DOHH2 (cell line): ENCODE data around the gene OBP2A.
"Not testable (repeated sequence)": the region's sequence is repeated elsewhere in the genome, so short reads cannot be mapped to it uniquely, and the experiment has no call there.

Source experiments
- H3F3A ChIP-seq: fragments of 200-600 bp; sonication (generic), shearing (Covaris generic); 2 replicates; pipeline ENCODE4 v1.6.0; 2016; ENCODE audit warnings: antibody characterized with exemption, mild to moderate bottlenecking; ENCODE audit not compliant: control insufficient read depth, insufficient read depth
- H3K27ac ChIP-seq: fragments of 200-600 bp; sonication (generic); 2 replicates; pipeline ENCODE4 v1.5.1; 2014; ENCODE audit warnings: low read depth, mild to moderate bottlenecking, low read length, moderate library complexity
- H3K27me3 ChIP-seq: fragments of 200-600 bp; sonication (generic); 2 replicates; pipeline ENCODE4 v1.6.1; 2014; ENCODE audit warnings: mild to moderate bottlenecking, low read length, mixed read lengths; ENCODE audit not compliant: control insufficient read depth
- H3K36me3 ChIP-seq: fragments of 200-600 bp; sonication (generic); 2 replicates; pipeline ENCODE4 v1.6.1; 2014; ENCODE audit warnings: mild to moderate bottlenecking, low read length, moderate library complexity, mixed read lengths; ENCODE audit not compliant: control insufficient read depth
- H3K4me1 ChIP-seq: fragments of 200-600 bp; sonication (generic); 2 replicates; pipeline ENCODE4 v1.6.1; 2014; ENCODE audit warnings: mild to moderate bottlenecking, low read length, mixed read lengths; ENCODE audit not compliant: control insufficient read depth
- H3K4me2 ChIP-seq: fragments of 200-600 bp; sonication (generic); 2 replicates; pipeline ENCODE4 v1.6.0; 2014; ENCODE audit warnings: mild to moderate bottlenecking, low read length, moderate library complexity
- H3K4me3 ChIP-seq: fragments of 200-600 bp; sonication (generic); 2 replicates; pipeline ENCODE4 v1.5.1; 2014; ENCODE audit warnings: mild to moderate bottlenecking, low read length, mixed read lengths
- H3K79me2 ChIP-seq: fragments of 200-600 bp; sonication (generic); 2 replicates; pipeline ENCODE4 v1.6.1; 2014; ENCODE audit warnings: mild to moderate bottlenecking, low read length, mixed read lengths; ENCODE audit not compliant: control insufficient read depth
- H3K9me2 ChIP-seq: fragments of 200-600 bp; sonication (generic); replicated peaks from 2 replicates; pipeline ENCODE4 v1.6.1; 2014; ENCODE audit warnings: mild to moderate bottlenecking, low read length, mixed read lengths; ENCODE audit not compliant: control insufficient read depth
- H3K9me3 ChIP-seq: fragments of 200-600 bp; sonication (generic); 2 replicates; pipeline ENCODE4 v1.6.1; 2014; ENCODE audit warnings: antibody characterized with exemption, low read length, mixed read lengths; ENCODE audit not compliant: control insufficient read depth, insufficient read depth
- H4K20me1 ChIP-seq: fragments of 200-600 bp; sonication (generic); 2 replicates; pipeline ENCODE4 v1.6.0; 2014; ENCODE audit warnings: low read depth, mild to moderate bottlenecking, antibody characterized with exemption, low read length, moderate library complexity; ENCODE audit not compliant: control insufficient read depth, insufficient read depth
- CTCF ChIP-seq: fragments of 200-600 bp; sonication (generic); IDR thresholded peaks from one replicate; pipeline ENCODE4 v1.5.1; 2014; ENCODE audit warnings: antibody characterized with exemption, mild to moderate bottlenecking, low read depth, low read length; ENCODE audit not compliant: poor library complexity, severe bottlenecking
- EZH2phosphoT487 ChIP-seq: fragments of 200-600 bp; sonication (generic); IDR thresholded peaks from 2 replicates; pipeline ENCODE4 v1.6.1; 2017; ENCODE audit warnings: borderline replicate concordance, mild to moderate bottlenecking, antibody characterized with exemption, low read length, moderate library complexity, mixed read lengths

OBP2A gene

GRCh38 chr9:135545646-135546176 is at the start of gene OBP2A:
Gene OBP2A (plus strand): TSS chr9:135546126. CDS start chr9:135546181, 55 bp downstream.
- not testable (repeated sequence) for H3K4me2 ChIP-seq, H4K20me1 ChIP-seq, H3K9me2 ChIP-seq, H3K79me2 ChIP-seq, H3K36me3 ChIP-seq, H3K27me3 ChIP-seq, H3K4me1 ChIP-seq, H3K27ac ChIP-seq, H3F3A ChIP-seq, H3K4me3 ChIP-seq, H3K9me3 ChIP-seq

GRCh38 chr9:135498381-135499126 is 47.4 kb upstream of the OBP2A start:
- Histone ChIP-seq H3K9me2 (no peaks in the 10 kb centered on the region), H3K36me3 (peaks cover 30% of the 10 kb centered on the region), H3K79me2 (peaks cover 30% of the 10 kb centered on the region), H3K9me3 (no peaks in the 10 kb centered on the region), H3F3A (no peaks in the 10 kb centered on the region), H4K20me1 (peaks cover 10% of the 10 kb centered on the region), H3K4me1 (peaks cover 25% of the 10 kb centered on the region), H3K27ac (no peak overlapping the region), H3K4me2 (no peak overlapping the region), H3K4me3 (no peak overlapping the region), H3K27me3 (peaks cover 9% of the 10 kb centered on the region)
- TF ChIP-seq EZH2phosphoT487 (no peak), CTCF (no peak)

- H3K4me1 ChIP-seq: peaks cover 25% of the 10 kb centered on the region
- no peaks in the 10 kb centered on the region for H3K9me3 ChIP-seq
- peak overlapping the region; percentile 100 for H3K4me2 ChIP-seq
- no peak overlapping the region for H3K27ac ChIP-seq
- peaks cover 40% of the 10 kb centered on the region for H3K36me3 ChIP-seq
- TF ChIP-seq CTCF (peak; percentile 21), EZH2phosphoT487 (no peak)
- no peaks in the 10 kb centered on the region for H3F3A ChIP-seq
- no peaks in the 10 kb centered on the region for H3K9me2 ChIP-seq
- H3K79me2 ChIP-seq: peaks cover 30% of the 10 kb centered on the region
- peak overlapping the region; percentile 93 for H3K4me3 ChIP-seq
- peaks cover 10% of the 10 kb centered on the region for H4K20me1 ChIP-seq
- peaks cover 9% of the 10 kb centered on the region for H3K27me3 ChIP-seq
Measured at GRCh38 chr9:135499326-135500070, 46.4 kb upstream of the OBP2A start.
